ENCODE data around the gene LSM7.

The LSM7 gene

DNA sequence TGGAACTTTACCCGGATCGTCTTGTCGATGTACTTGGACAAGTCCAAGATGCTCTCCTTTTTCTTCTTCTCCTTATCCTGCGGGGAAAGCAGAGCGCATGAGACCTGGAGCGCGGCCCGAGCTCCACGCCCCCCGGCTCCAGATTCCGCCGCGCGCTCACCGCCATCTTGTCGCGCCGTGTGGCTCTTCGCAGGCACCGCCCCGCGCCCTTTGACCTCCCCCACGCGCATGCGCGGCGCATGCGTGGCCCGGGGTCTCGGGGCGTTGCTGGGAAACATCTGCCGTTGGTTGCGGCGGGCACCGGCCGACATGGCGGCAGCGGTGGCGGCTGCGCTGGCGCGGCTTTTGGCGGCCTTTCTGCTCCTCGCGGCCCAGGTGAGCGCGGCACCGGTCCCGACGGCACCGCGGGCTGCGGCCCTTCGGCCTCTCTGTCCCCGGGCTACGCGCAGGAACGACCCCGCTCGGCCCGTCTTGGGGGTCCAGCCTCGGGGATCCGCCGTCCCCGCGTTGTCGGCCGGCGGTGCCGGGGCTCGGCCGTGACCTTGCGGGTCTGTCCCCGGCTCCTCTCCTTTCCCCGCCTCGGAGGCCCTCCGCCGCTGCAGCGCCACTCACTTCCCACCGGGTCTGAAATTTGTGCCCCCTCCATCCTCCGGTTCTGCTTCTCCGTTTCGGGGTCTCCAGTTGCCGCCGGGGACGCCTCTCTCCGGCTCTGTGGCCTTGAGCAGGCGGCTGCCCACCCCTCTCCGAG, at the start of gene LSM7, which contains the start of gene SPPL2B:
LSM7 (minus strand) TSS at position 186 of the 748 bp plus-strand sequence; CDS start at position 166, 20 bp downstream.
SPPL2B (plus strand) TSS at position 284 of the 748 bp plus-strand sequence; CDS start at position 310, 26 bp downstream.
- peak; percentile 58 for DNase-seq

DNA sequence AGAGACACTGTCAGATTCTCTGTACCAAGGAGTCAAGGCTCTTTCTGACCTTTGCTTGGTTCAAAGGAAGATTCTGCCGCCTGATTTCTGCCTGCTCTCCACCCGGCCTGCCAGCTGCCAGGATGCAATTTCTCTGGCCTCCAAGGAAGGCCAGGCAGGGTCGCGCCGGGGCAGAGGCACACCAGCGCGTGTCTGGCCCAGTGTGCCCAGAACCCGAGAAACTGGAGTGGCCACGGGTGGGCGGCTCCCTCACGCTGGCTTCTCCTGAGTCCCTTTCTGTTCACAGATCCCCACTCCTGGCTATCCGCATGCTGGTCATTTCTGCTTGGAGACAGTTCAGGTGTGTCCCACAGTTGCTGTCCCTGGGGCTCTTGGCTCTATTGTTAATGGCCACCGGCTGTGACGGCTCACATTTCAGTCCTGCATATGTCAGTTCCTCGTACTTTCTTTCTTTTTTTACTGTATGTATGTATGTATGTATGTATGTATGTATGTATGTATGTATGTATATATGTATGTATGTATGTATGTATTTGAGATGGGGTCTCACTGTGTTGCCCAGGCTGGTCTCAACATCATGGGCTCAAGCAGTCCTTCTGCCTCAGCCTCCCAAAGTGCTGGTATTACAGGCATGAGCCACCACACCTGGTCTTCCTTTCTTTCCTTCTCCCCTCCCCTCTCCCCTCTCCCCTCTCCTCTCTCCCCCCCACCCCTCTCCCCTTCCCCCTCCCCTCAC, 48.6 kb upstream of the LSM7 start:
- no peak for DNase-seq

DNA sequence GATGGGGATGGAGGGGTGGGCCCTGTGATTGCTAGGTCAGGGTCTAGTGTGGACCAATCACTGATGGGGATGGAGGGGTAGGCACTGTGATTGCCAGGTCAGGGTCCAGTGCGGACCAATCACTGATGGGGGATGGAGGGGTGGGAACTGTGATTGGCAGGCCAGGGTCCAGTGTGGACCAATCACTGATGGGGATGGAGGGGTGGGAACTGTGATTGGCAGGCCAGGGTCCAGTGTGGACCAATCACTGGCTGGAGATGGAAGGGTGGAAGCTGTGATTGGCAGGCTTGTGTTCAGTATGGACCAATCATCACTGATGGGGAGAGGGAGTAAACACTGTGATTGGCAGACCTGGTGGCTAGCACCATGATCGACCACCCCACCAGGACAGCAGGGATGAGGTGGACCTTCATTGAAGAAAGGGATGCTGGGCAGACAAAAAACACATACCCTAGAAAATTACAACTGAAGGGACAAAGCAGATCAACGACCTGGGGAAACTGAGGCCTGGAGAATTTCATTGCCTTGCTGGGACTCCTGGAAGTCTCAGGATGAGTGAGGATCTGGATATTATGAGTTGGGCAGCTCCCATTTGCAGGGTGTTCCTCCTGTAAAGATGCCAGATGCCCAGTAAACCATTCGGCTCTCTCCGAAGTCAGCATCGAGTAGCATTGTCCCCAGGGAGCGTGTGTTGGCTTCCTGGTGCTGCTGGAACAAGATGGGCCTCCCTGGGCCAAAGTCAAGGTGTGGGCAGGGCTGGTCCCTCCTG, 47.2 kb upstream of the LSM7 start:
- DNase-seq, result no peak

DNA sequence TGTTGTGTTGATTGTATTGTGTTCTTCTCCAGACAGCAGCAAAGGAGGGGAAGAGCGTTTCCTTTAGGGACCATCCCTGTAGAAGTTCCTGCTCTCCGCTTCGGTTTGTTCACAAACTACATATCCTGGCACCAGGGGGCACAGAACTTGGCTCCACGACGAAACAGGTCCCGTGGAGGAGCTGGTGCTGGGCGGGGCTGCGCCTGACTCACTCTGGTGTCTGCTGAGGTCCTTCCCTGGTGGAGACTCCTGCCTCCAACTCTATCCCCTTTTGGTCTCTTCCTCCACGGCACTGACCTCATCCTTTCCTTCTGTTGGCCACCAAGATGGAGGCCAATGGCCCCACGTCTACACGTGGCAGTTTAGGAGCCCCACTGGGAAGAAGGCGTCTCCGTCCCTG, 46.4 kb upstream of the LSM7 start:
- DNase-seq, result no peak

DNA sequence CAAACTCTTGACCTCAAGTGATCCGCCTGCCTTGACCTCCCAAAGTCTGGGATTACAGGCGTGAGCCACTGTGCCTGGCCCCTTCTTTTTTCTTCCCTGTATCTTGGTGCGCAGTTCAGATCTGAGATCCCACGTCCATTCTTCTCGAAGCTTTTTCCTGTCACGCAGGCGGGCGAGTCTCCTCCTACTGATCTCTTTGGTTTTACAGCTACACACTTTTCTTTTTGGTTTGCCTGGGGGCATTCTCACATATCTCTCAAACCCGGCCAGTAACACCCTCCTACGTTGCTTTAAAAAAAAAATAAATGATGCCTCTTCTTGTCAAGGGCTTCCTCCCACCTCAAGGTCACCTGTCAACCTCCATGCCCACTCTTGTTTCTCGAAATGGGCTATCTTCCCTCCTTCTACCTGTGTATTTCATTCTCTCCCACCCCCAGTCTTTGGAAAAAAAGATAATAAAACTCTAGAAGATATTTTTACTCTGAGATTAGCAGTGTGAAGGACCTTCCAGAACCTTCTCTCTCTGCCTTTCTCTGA, 43.8 kb upstream of the LSM7 start:
- DNase-seq, result no peak

DNA sequence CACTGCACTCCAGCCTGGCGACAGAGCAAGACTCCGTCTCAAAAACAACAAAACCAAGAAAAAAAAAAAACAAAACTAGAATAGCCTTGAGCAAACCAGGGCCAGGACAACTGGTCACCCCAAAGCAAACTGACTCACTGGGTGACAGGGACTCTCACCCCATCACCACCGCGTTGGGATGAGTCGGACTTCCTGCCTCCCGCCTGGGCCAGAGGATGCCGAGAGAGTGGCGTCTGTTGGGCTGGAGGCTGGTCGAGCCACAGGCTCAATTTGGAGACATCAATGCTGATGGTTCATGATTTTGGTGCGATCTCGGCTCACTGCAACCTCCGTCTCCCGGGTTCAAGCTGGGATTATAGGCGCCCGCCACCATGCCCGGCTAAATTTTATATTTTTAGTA, 43.3 kb upstream of the LSM7 start:
- no peak for DNase-seq

DNA sequence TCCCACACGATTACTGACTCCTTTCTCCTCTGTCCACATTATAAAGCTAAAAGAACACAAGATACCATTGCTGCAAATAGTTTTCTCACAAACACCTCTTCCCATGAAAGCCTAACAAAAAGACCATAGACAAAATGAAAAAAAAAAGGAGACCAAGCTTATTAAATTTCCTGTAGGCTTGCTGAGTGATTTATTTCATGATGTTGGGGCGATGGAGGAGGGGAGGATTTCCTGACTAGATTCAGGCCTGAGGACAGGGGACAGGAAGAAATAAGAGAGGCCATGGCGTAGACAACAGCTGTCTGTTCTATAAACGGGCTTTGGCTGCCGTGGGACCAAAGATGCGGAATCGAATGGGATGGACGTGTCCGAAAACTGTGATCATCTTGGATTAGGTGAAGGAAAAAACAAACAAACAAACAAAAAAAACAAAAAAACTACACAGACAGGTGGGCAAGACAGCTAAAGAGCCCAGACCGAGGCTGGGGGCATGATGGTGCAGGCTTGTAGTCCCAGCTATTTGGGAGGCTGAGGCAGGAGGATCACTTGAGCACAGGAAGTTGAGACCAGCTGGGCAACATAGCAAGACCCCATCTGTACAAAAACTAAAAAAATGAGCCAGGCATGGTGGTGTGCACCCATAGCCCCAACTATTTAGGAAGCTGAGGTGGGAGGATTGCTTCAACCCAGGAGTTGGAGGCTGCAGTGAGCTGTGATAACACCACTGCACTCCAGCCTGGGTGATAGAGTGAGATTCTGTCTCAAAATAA, 37.0 kb upstream of the LSM7 start:
- no peak for DNase-seq

DNA sequence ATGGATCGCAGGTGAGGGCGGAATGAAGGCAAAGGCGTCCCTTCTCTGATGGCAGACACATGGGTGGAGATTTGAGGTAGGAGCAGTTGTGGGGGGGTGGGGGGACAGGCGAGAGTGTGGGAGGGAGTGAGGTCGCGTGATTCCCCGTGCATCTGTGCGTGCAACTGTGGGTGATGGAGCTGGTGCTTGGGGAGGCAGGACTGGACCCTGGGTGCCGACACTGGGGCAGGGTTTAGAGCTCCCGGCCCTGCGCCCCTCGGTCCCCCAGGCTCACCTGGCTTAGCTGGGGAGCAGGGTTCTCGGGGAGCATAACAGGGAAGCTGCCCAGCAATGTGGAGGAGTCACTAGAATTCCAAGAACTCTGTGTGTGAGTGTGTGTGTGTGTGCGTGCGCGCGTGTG, 35.0 kb upstream of the LSM7 start:
- DNase-seq, result no peak

DNA sequence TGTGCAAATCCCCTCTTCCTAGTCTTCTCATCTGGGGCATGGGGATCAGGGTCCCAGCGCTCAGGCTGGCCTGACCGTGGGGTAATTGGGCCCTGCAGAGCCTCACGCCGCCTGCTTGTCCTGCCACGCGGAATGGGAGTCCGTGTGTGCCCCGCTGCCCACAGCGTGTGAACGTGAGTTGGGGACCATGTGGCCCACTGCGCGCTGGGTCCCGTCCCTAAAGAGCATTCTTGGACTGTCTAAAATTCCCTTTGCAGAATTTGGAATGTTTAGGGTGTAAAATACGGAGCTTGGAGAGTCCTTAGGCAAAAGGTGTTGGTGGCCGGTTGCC, 34.5 kb upstream of the LSM7 start:
- DNase-seq, result no peak

DNA sequence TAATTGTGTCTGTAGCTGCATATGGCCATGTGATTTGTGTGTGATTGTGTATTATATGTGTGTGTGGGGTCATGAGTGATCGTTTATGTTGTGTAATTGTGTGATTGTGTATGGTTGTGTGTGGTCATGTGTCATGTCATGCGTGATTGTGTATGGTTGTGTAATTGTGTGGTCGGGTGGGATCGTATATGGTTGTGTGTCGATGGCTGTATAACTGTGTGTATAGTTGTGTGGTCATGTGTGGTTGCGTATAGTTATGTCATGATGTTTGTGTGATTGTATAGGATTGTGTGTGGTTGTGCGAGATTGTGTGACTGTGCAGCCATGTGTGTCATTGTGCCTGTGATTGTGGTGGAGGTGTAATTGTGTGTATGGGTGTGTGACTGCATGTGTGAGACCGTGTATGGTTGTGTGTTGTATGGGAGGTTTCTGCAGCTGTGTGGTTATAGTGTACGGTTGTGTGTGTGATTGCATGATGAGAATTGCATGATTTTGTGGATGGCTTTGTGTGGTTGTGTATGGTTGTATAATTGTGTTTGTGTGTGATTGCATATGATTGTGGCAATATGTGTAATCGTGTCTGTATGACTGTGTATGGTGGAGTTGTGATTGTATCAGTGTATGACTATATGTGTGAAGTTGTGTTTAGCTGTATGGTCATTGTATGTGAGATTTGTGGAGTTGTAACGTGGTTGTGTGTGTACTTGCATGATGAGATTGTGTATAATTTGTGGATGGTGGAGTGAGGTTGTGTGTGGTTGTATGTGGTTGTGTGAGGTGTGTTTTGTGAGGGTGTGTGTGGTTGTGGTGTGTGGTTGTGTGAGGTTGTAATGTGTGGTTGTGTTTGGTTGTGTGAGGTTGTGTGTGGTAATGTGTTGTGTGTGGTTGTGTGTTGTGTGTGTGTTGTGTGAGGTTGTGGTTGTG, 33.9 kb upstream of the LSM7 start:
- DNase-seq, result no peak

DNA sequence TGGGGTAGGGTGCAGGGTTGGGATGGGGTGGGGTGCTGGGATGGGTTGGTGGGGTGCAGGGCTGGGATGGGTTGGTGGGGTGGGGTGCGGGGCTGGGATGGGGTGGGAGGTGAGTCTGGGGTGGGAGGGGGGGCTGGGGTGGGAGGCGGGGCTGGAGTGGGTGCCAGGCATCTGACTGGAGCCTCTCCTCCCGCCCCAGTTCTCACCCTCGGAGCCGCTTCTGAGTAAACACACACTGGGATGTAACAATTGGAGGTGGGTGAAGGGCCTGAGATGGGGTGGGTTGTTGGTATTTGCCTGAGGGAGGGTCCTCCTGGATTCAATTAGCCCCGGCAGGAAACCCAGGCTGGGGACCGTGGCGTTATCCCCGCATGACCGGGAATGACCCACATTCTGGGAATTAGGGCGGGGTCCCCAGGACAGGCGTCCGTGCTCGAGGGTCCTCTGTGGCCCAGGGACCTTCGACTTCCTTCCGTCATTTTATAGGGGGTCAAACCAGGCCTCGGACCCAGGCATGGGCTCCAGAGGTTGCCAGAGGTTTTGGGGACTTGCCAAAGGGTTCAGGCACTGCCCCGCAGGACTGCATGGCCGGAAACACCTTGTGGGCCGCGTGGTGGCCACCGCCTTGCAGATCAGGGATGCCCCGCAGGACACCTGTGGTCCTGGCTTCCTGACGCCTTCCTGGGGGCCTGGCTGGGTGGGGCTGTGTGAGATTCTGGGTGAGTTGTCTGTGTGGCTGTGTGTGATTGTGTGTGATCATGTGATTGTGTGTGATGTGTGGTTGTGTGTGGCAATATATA, 33.1 kb upstream of the LSM7 start:
- DNase-seq, result no peak

DNA sequence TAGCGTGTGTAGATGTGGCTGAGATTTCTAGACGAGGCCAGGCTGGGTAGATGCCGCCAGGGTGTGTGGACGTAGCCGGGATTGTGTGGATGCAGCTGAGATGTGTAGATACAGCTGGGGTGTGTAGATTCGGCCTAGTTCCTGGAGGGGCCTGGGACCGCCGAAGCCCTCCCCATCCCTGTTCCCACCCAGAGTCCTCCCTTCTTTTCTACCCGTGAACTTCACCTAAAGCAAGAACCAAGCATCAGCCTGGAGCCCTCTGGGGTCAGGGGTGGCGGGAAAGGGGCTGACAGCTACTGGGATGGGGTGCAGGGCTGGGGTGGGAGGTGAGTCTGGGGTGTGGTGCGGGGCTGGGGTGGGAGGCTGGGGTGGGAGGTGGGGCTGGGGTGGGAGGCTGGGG, 32.4 kb upstream of the LSM7 start:
- no peak for DNase-seq

DNA sequence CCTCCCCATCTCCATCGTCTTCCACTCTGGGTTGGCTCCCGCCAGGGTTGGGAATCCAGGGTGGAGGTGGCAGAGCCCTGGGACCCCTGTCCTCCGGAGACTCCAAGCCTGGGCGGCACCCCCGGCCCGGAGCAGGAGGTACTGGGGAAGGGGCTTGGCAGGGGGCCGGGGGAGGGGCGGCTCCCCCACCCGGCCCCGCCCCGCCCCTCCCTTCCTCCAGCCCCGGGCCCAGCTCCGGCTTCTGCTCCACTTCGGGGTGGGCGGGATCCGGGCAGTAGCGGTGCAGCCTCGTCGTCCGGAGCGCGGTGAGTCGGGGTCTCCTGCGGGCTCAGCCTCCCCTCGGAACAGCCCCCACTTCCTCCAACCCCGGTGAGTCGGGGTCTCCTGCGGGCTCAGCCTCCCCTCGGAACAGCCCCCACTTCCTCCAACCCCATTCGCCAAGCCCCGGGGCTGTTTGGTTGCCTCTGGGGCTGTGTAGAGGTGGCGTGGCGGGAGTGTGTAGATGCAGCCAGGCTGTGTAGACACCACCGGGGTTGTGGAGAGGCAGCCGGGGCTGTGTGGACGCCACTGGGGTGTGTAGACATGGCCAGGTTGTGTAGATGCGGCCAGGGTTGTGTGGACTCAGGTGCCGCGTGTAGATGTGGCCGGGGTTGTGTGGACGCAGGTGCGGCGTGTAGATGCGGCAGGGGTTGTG, 31.8 kb upstream of the LSM7 start, which contains the start of gene TMPRSS9:
TMPRSS9 (plus strand) TSS at position 274 of the 694 bp plus-strand sequence. CDS start 29,521 bp downstream, outside the sequence.
- DNase-seq, result no peak

DNA sequence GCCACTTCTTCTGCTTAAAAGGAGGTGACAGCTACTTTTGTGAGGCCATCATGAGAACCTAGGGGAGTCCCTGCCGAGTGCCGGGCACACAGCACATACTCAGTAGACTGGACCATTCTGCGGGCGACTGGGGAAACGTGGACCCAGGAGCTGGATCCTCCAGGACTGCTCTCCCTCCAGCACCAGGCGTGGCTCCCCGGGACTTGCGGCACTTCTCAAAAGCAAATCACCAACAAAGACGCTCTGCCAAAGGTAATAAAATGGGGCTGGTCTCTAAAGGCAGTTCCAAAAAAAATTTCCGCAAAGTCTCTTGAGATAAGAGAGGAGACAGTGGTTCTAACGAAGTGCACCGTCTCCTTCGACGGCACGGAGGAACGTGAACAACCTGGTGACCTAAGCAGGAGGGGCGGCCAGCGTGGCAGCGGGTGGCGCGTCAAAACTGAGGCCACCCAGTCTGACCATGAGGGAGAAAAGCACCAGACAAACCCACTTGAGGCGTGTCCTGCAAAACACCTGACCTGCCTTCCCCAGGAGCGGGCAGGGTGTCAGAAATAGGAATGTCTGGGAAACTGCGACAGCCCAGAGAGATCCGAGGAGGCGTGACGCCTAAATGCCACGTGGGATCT, 30.3 kb upstream of the LSM7 start:
- no peak for DNase-seq

DNA sequence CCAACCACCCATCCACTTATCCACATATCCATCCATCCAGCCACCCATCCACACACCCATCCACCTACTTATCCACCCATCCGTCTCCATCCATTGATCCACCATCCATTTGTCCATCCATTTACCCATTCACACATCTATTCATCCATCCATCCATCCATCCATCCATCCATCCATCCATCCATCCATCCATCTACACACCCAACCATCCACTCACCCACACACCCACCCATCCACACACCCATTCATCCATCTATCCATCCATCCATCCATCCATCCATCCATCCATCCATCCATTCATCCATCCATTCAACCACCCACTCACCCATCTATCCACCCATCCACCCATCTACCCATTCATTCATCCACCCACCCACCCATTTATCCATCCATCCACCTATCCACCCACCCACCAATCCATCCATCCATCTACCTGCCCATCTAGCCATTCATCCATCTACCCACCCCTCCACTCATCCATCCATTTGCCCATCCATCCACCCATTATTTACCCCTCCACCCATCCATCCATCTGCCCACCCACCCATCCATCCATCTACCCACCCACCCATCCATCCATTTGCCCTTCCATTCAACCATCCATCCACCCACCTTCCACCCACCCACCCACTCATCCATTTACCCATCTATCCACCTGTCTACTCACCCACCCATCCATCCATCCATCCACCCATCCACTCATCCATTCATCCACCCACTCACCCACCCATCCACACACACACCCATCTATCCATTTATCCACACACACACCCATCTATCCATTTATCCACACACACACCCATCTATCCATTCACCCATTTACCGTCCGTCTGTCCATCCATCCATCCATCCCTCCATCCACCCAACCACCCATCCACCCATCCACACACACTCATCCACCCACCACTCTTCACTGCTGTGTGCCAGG, 29.2 kb upstream of the LSM7 start:
- DNase-seq, result no peak

DNA sequence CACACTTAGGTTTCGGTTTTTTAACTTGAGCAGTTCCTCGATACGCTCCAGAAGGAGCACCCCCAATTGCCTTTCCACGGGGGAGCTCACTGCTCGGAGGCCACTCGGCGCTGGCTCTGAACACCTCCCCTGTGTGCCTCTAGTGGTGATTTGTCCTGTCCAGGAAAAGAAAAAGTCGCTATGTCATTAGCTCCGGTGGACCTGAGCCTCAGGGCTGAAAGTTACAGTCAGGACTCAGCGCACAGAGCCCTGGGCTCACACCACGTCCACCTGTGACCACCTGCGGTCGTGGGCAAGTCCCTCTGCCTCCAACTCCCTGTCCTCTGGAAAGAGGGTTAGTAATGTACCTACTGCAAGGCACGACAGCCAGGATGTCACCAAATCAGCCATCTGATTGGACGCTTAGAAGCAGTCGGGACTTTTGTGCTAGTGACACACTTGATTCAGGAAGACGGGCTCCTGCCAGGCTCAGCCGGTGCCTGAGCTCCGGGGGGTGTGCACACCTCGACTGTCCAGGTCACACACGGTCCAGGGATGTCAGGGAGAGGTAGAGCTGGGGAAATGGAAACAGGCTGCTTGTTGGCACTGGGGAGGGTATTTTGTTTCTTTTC, 27.8 kb upstream of the LSM7 start:
- no peak for DNase-seq

DNA sequence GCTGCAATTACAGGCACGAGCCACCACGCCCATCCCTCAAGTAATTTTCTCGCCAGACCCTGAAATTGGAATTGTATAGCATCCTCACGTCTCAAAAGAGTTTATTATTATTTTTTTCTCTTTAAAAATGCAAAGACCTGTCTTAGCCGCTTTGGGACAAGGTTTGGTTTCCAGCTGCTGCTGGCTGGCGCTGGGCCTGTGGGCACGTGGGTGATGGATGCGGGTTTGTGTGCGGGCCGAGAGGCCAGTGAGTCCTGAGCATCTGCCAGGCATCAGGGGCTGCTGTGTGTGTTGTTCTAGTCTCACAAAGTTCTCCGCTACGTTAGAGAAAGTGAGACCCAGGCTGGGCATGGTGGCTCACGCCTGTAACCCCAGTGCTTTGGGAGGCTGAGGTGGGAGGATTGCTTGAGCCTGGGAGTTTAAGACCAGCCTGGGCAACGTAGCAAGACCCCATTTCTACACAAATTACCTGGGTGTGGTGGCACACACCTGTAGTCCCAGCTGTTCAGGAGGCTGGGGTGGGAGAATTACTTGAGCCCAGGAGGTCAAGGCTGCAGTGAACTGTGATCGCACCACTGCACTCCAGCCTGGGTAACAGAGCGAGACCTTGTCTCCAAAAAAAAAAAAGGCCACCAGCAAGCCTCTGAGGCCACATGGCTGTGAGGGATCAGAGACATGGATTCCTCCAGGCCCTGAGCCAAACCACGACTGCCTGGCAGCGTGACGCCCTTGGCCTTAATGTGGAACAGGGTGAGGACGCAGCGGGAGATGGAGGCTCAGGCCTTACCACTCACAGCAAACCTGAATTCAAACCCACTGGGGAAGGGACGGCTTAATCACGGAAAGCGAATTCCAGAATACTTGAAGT, 27.0 kb upstream of the LSM7 start:
- no peak for DNase-seq
